HL-60/S4 treated with phorbol 12-myristate 13-acetate at 8.2 ng/mL for 4 days and 3 days (cell line): Measurements from ENCODE around the gene LRP1.

Source experiments
- in situ Hi-C: fragments of 300-500 bp; cut with MboI; formaldehyde crosslinking; loops from 2 replicates; pipeline ENCODE4 v1.15.0; 2022; ENCODE audit warnings: low sequenced_read_pairs

Gene LRP1

DNA sequence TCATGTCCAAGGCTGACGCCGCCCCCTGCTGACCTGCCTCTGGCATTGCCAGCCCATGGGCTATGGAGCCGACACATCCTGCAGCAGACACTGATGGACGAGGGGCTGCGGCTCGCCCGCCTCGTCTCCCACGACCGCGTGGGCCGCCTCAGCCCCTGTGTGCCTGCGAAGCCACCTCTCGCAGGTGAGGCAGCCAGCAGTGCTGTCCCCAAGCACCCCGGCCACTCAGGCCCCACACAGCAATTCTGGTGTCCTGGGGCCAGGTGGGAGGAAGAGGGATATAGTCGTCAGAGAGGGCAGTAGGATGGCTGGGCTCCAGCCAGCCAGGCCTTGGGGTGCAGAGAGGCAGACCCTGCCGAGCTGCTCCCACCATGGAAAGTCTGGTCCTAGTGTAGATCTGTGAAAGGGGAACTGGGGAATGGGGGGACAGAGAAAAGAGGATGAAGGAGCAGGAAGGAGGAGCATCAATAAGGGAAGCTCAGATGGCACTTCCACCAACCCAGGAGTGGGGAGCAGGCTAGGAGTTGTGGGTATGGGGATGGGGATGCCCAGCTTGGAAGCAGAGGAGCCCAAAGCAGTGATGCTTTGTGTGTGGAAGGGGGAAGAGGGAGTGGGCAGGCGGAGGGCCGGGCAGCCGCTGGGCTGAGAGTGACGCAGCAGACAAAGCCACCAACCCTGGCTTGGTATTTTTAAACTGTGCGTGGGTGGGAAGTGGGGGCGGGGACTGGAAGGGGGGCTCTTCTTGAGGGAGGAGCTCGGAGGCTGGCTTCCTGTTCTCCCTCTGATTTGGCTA, 34.7 kb upstream of the LRP1 start:
- in situ Hi-C loops: loop anchor here (25.0 kb wide), 1 partner anchor 369 kb away; the partner anchor contains the start of genes GLI1 and INHBE

- in situ Hi-C loops: loop anchor here (25.0 kb wide), 1 partner anchor 368 kb away; the partner anchor contains the start of genes GLI1 and INHBE
Measured at GRCh38 chr12:57094208-57095160, 33.8 kb upstream of the LRP1 start.

- in situ Hi-C loops: loop anchor here (25.0 kb wide), 1 partner anchor 367 kb away; the partner anchor contains the start of genes GLI1 and INHBE
Measured at GRCh38 chr12:57095440-57095839, 32.8 kb upstream of the LRP1 start.

DNA sequence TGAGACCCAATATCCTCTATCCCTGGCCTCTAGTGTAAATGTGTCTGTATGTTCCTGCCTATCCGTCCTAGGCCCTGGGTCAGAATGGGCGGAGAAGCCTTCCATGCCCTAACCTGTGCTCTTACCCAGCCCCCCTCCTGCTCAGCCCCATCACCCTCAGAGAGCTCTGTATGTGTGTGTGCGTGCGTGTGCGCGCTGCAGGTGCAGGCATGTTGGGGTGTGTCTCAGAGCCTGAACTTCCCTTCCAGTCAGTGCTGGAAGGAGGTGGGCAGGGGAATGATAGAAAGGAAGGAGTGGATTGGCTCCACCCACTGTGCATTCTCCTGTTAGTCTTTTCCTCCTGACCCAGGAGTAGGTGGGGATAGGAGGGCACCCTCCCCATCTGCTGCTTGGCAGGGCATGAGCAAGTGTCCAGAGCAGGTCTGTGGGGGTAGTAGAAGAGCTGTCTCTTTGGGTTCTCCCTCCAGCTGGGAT, 32.1 kb upstream of the LRP1 start:
- in situ Hi-C loops: loop anchor here (25.0 kb wide), 1 partner anchor 366 kb away; the partner anchor contains the start of genes GLI1 and INHBE

GRCh38 chr12:57096748-57097553, 31.3 kb upstream of the LRP1 start:
- in situ Hi-C loops: loop anchor here (25.0 kb wide), 1 partner anchor 365 kb away; the partner anchor contains the start of genes GLI1 and INHBE

DNA sequence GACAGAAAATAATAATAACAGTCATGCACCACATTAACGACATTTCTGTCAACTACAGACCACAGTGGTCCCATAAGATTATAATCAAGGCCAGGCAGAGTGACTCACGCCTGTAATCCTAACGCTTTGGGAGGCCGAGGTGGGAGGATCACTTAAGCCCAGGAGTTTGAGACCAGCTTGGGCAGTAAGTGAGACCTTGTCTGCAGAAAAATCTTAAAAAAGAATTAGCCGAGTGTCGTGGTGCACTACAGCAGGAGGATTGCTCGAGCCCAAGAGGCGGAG, 30.8 kb upstream of the LRP1 start:
- in situ Hi-C loops: loop anchor here (25.0 kb wide), 1 partner anchor 365 kb away; the partner anchor contains the start of genes GLI1 and INHBE

GRCh38 chr12:57098546-57098945, 29.7 kb upstream of the LRP1 start:
- in situ Hi-C loops: loop anchor here (25.0 kb wide), 1 partner anchor 364 kb away; the partner anchor contains the start of genes GLI1 and INHBE

DNA sequence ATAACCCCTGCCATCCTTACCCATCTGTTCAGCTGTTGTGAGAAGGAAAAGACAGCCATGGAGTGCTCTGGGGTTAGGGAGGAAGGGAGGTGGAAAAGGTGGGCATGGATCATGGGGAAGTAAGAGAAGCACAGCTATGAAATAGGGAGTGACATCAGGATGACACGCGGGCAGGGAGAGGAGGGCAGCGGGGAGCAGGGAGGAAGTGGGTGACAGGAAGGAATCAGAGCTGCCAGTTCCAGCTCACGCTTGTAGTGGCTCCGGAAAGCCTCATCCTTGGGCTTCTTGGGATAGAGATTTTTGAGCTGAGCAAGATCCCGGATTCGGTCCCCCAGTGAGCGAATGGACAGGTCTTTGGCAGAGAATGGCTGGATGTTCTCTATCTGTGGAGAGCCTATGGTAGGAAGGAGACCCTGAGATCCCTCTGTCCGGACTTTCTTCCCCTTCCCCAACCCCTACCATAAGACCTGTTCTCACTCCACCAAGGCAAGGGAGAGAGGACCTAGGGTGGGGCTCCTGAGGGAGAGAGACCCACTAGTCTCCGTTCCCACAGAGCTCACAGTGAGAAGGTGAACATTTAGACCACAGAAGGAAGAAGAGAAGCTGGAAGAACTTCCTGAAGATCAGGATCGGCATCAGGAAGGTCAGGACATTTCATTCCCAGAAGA, 29.1 kb upstream of the LRP1 start:
- in situ Hi-C loops: loop anchor here (25.0 kb wide), 1 partner anchor 363 kb away; the partner anchor contains the start of genes GLI1 and INHBE

GRCh38 chr12:57099766-57100165, 28.5 kb upstream of the LRP1 start:
- in situ Hi-C loops: loop anchor here (25.0 kb wide), 1 partner anchor 363 kb away; the partner anchor contains the start of genes GLI1 and INHBE

DNA sequence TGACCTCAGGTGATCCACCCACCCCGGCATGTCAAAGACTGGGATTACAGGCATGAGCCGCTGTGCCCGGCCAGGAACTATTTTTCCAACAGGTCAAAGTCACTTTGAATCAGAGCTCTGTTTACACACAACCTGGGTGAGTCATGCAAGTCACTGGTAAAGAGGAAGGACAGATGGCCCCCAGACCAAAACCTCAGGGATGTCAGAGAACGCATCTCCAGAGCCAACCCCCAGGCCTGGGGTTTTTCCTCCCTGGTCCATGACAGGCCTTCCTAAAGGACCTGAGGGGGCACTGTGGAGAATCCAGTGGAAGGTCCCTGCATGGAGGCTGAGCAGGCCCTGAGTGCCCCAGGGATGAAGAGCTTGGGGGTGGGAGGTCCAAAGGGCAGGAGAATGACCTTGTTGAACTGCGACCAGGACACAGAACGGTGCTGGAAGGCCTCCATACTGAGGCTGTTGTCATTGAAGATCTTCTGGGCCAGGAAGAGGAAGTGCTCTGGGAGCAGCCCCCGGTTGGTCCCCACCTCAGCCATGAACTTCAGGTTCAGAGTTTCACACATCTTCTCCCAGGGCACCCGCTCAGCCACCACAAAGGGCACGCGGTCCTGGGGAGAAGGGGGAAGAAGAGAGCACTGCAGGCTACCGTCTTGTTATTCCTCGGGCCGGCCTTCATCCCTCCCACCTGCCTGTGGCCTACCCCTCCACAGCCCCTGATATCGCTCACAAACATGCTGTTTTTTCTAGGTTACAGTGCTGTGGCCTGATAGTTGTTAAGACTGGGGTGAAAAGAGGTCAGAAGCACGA, 26.2 kb upstream of the LRP1 start:
- in situ Hi-C loops: no loop called here

GRCh38 chr12:57103856-57104255, 24.4 kb upstream of the LRP1 start:
- in situ Hi-C loops: no loop called here

DNA sequence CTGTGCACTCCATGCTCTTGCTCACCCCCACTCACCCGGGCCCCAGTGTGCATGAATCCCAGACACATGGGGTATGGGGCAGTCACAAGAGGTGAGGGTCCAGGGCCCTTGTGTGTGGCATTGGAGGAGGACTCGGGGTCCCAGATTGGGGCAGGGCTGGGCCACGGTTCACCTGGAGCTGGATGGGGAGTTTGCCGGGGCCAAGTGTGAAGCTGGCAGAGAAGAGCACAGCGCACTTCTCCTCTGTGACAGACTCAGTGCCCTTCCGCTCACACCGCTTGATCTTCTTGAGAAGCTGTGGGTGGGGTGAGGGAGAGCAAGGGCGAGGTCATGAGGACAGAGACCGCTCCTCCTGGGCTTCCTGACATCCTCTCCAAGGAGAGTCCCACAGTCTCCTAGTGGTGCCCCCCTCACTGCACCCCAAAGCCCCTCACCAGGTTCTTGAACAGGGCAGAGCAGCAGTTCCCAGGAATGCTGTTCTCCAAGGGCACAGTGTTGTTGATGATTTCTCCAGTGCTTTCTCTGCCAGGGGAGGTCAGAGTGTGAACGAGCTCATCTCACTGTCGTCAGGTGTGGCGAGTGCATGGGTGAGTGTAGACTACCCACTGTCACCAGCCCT, 23.9 kb upstream of the LRP1 start:
- in situ Hi-C loops: no loop called here

DNA sequence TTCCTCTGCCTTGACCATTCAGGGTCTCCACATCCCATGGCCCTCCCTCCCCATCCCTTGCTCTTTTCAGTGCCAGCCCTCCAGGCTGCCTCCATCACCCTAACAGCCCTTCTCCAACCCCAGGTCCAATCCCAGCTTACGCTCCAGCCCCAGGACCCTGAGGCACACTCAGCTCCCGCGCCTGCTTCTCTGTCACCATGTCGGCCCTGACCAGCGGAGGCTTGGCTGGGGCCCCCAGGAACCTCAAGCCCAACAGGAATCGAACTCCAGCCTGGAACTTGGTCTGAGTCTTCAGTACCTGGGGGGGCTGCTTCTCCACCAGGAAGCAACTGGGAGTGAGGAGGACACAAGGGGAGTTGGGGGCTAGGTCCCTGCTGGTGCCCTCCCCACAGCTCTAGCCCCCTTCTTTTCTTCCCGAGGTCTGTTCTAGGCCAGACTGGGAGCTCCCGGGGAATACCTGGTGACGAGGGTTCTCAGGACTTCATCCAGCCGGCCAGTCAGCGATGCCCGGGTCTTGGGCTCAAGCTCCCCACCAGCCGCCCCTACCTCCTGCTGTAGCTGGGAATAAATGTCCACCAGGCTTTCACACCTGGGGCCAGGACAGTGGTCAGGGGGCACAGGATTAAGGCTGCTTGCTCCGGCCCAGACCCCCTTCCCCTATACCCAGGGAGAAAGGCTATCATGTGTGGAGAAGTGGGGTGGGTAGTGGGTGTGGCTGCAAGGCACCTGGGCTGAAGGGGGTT, 23.1 kb upstream of the LRP1 start:
- in situ Hi-C loops: no loop called here

DNA sequence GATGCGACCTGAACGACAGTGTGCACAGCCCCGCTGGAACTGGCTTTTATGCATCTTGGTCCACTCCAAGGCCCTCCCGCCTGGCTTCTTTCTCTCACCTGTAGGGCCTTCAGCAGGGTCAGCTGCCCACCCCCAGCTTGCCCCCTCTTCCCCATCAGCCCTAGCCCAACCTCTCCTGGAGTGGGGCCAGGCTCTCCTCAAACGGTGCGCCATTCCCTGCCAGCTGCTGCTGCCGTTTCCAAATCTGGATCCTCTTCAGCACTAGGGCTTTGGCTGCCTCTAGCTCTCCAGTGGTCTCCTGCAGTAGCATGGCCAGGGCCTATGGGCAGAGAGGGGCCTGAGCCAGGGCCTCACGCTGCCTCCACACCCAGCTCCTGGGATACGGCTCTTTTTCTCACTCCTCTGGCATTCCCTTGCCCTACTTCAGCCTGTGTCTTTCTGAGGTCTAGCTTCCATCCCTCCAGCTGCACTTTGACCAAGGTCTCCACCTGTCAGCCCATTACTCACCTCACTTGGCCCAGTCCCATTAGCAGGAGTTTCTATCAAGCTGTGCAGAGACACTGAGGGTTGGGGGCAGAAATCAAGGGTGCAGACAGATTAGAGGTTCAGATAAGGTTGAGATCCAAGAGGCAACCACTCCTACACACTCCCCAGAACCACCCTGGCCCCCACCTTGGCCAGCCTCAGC, 22.1 kb upstream of the LRP1 start:
- in situ Hi-C loops: no loop called here

- in situ Hi-C loops: no loop called here
Measured at GRCh38 chr12:57107456-57108155, 20.7 kb upstream of the LRP1 start.

- in situ Hi-C loops: no loop called here
Measured at GRCh38 chr12:57109207-57110103, 18.8 kb upstream of the LRP1 start.
